SK-N-SH (cell line): ENCODE data around the gene KCNN3. TPM values are rescaled to one million over a fixed set of nuclear protein-coding genes. Genes with fewer than 3 reads are reported as not detected.

Experiments used
- CTCF ChIA-PET: fragments of 300-600, 350-600 bp; formaldehyde crosslinking; extraction: SDS; loops from one replicate; lab custom pipeline; 2021; lab: Yijun Ruan, JAX
- POLR2A ChIA-PET: fragments of 350-600 bp; sonication (Branson Sonifier 250); formaldehyde crosslinking; extraction: SDS; loops from one replicate; lab custom pipeline; 2020; ENCODE audit warnings: antibody characterized with exemption, inconsistent platforms; lab: Yijun Ruan, JAX
- DNase-seq: peaks from one replicate; pipeline ENCODE4 v3.0.0; 2012
- H2AFZ ChIP-seq: fragments of 200-600 bp; sonication (generic); 2 replicates; pipeline ENCODE4 v1.8.1; 2016; ENCODE audit warnings: antibody characterized with exemption, mild to moderate bottlenecking, low read depth
- H3F3A ChIP-seq: fragments of 200-600 bp; sonication (generic); replicated peaks from 2 replicates; pipeline ENCODE3; 2016; ENCODE audit warnings: antibody characterized with exemption, mild to moderate bottlenecking; ENCODE audit not compliant: insufficient read depth
- H3K27ac ChIP-seq, 2 experiments: fragments of 200-500 bp in 1 of 2; fragments of 200-600 bp in 1 of 2; sonication (Bioruptor generic) in 1 of 2; sonication (generic), shearing (Covaris generic) in 1 of 2; 2 replicates each; pipeline versions ENCODE4 v1.5.1 to v1.6.1; 2014 to 2016; ENCODE audit warnings: low read depth in 2 of 2, inconsistent platforms in 1 of 2, low read length in 1 of 2, mild to moderate bottlenecking in 1 of 2, mixed read lengths in 1 of 2
- H3K27me3 ChIP-seq: fragments of 200-600 bp; sonication (generic), shearing (Covaris generic); 2 replicates; pipeline ENCODE4 v1.6.1; 2016; ENCODE audit warnings: mixed run types; ENCODE audit not compliant: insufficient read depth
- H3K36me3 ChIP-seq, 2 experiments: fragments of 200-500 bp in 1 of 2; fragments of 200-600 bp in 1 of 2; sonication (Bioruptor generic) in 1 of 2; sonication (generic) in 1 of 2; replicated peaks in 1 of 2; 2 replicates each; pipeline versions ENCODE3 to v1.5.1; 2014 to 2016; ENCODE audit warnings: low read length in 1 of 2, mild to moderate bottlenecking in 1 of 2; ENCODE audit not compliant: insufficient read depth in 2 of 2, control insufficient read depth in 1 of 2
- H3K4me1 ChIP-seq, 2 experiments: fragments of 200-500 bp in 1 of 2; fragments of 200-600 bp in 1 of 2; sonication (Bioruptor generic) in 1 of 2; sonication (generic), shearing (Covaris generic) in 1 of 2; 2 replicates each; pipeline versions ENCODE4 v1.5.1 to v1.6.1; 2014 to 2016; ENCODE audit warnings: low read depth in 1 of 2, low read length in 1 of 2, mixed run types in 1 of 2; ENCODE audit not compliant: insufficient read depth in 2 of 2, control insufficient read depth in 1 of 2
- H3K4me2 ChIP-seq: fragments of 200-600 bp; sonication (generic), shearing (Covaris generic); 2 replicates; pipeline ENCODE4 v1.6.1; 2017; ENCODE audit warnings: mixed run types
- H3K4me3 ChIP-seq, 2 experiments: fragments of 200-500 bp in 1 of 2; fragments of 200-600 bp in 1 of 2; sonication (Bioruptor generic) in 1 of 2; sonication (generic), shearing (Covaris generic) in 1 of 2; 2 replicates each; pipeline versions ENCODE4 v1.5.1 to v1.8.1; 2014 to 2016; ENCODE audit warnings: low read depth in 2 of 2, inconsistent platforms in 1 of 2, low read length in 1 of 2, mild to moderate bottlenecking in 1 of 2, mixed read lengths in 1 of 2, moderate library complexity in 1 of 2
- H3K79me2 ChIP-seq: fragments of 200-600 bp; sonication (generic); 2 replicates; pipeline ENCODE4 v1.8.1; 2017; ENCODE audit warnings: mild to moderate bottlenecking; ENCODE audit not compliant: insufficient read depth
- H3K9ac ChIP-seq: fragments of 200-600 bp; sonication (generic); 2 replicates; pipeline ENCODE4 v1.6.1; 2017; ENCODE audit warnings: mixed run types
- H3K9me2 ChIP-seq: fragments of 200-600 bp; sonication (generic); 2 replicates; pipeline ENCODE4 v1.6.1; 2017; ENCODE audit warnings: mixed run types
- H3K9me3 ChIP-seq: fragments of 200-600 bp; sonication (generic); 2 replicates; pipeline ENCODE4 v1.6.1; 2017; ENCODE audit warnings: mixed run types, mild to moderate bottlenecking, moderate library complexity
- H4K20me1 ChIP-seq: fragments of 200-600 bp; sonication (generic); 2 replicates; pipeline ENCODE4 v1.6.1; 2017; ENCODE audit warnings: mild to moderate bottlenecking, mixed run types; ENCODE audit not compliant: insufficient read depth
- CHD2 ChIP-seq: fragments of 150-350 bp; IDR thresholded peaks from 2 replicates; pipeline ENCODE4 v1.6.1; 2018; ENCODE audit warnings: low read length; ENCODE audit not compliant: partially characterized antibody
- EP300 ChIP-seq, 2 experiments: IDR thresholded peaks; 2 replicates each; pipeline versions ENCODE4 v1.4.0 to v1.6.1; 2012; ENCODE audit warnings: borderline replicate concordance in 1 of 2, low read depth in 1 of 2, low read length in 1 of 2
- EZH2phosphoT487 ChIP-seq: fragments of 200-600 bp; sonication (generic); IDR thresholded peaks from 2 replicates; pipeline ENCODE4 v1.6.1; 2017; ENCODE audit warnings: low read depth, mixed run types, mild to moderate bottlenecking, antibody characterized with exemption, moderate library complexity, borderline replicate concordance
- FOSL2 ChIP-seq: IDR thresholded peaks from 2 replicates; pipeline ENCODE4 v1.4.0; 2012; ENCODE audit warnings: low read depth, mild to moderate bottlenecking, moderate library complexity, borderline replicate concordance
- GABPA ChIP-seq: IDR thresholded peaks from 2 replicates; pipeline ENCODE4 v1.4.0; 2012; ENCODE audit warnings: low read depth, mild to moderate bottlenecking
- GATA2 ChIP-seq: sonication (generic); formaldehyde crosslinking; IDR thresholded peaks from 2 replicates; pipeline ENCODE4 v1.5.0; 2020; ENCODE audit warnings: mild to moderate bottlenecking, missing genetic modification reagents
- IRF3 ChIP-seq: fragments of 150-350 bp; IDR thresholded peaks from 2 replicates; pipeline ENCODE4 v1.6.1; 2016; ENCODE audit warnings: mild to moderate bottlenecking, low read depth, low read length
- NFIC ChIP-seq: IDR thresholded peaks from 2 replicates; pipeline ENCODE4 v1.4.0; 2012; ENCODE audit warnings: borderline replicate concordance
- NRF1 ChIP-seq: IDR thresholded peaks from 2 replicates; pipeline ENCODE4 v1.6.1; 2012; ENCODE audit warnings: low read depth, mild to moderate bottlenecking, low read length
- POLR2AphosphoS5 ChIP-seq: IDR thresholded peaks from 2 replicates; pipeline ENCODE4 v1.6.1; 2012; ENCODE audit warnings: low read depth, low read length
- RAD21 ChIP-seq: IDR thresholded peaks from 2 replicates; pipeline ENCODE4 v1.6.1; 2012; ENCODE audit warnings: mild to moderate bottlenecking, low read length
- RFX5 ChIP-seq: IDR thresholded peaks from 2 replicates; pipeline ENCODE4 v1.6.1; 2012; ENCODE audit warnings: mild to moderate bottlenecking, improper control_type of control experiment, low read length
- RXRA ChIP-seq: IDR thresholded peaks from 2 replicates; pipeline ENCODE4 v1.4.0; 2012; ENCODE audit warnings: low read depth, mild to moderate bottlenecking, borderline replicate concordance
- TCF12 ChIP-seq: IDR thresholded peaks from 2 replicates; pipeline ENCODE4 v1.4.0; 2012
- USF1 ChIP-seq: IDR thresholded peaks from 2 replicates; pipeline ENCODE4 v1.4.0; 2012; ENCODE audit warnings: low read depth, borderline replicate concordance
- YY1 ChIP-seq: IDR thresholded peaks from 2 replicates; pipeline ENCODE4 v1.4.0; 2012; ENCODE audit warnings: low read depth, mild to moderate bottlenecking
- WGBS: methylation state at CpG from one replicate; pipeline ENCODE4 v1.1.6; 2017; ENCODE audit warnings: low lambda C conversion rate; 5-methylcytosine and 5-hydroxymethylcytosine counted together
- polyA plus RNA-seq, 3 experiments: library from polyadenylated mRNA; depleted of rRNA; stranded (reverse); fragments of >200 nt; gene quantifications; 2 replicates each; pipeline ENCODE4 v1.2.3, GENCODE V29; 2012
- TF ChIP-seq, protein P1 (sequence below): IDR thresholded peaks from 2 replicates; pipeline ENCODE4 v1.4.0; 2012; ENCODE audit warnings: low read depth

The KCNN3 gene
- polyA plus RNA-seq, 1 of the 3 experiments (the other 2 are of a cell fraction) = 0.16 TPM

- H3K9me2 ChIP-seq = no peaks in the 10 kb centered on the region
- H4K20me1 ChIP-seq = no peaks in the 10 kb centered on the region
- POLR2A ChIA-PET = no interaction called here
- peaks cover 0 to 21% of the 10 kb centered on the region in 2 experiments; a peak in 1 of 4 replicates for H3K4me1 ChIP-seq
- no peaks in the 10 kb centered on the region for H3K79me2 ChIP-seq
- no peak overlapping the region for H3K4me3 ChIP-seq
- H3F3A ChIP-seq = no peaks in the 10 kb centered on the region
- no peak overlapping the region for H2AFZ ChIP-seq
- H3K27ac ChIP-seq = no peak overlapping the region
- H3K27me3 ChIP-seq = peaks cover 57% of the 10 kb centered on the region
- H3K36me3 ChIP-seq = no peaks in the 10 kb centered on the region
- no peak for DNase-seq
- CTCF ChIA-PET = interaction anchor here (0.7 to 3.0 kb wide), 10 partner anchors 17 to 132 kb away, joined by 3 to 13 read pairs (median 5); no protein-coding TSS in a partner anchor
- no peaks in the 10 kb centered on the region for H3K9me3 ChIP-seq
- WGBS = 79% methylated on average over 15 of the region's 16 CpGs
- H3K9ac ChIP-seq = no peak overlapping the region
- TF ChIP-seq RFX5 = no peak
- no peak for TF ChIP-seq RAD21
- TF ChIP-seq, protein P1, sequence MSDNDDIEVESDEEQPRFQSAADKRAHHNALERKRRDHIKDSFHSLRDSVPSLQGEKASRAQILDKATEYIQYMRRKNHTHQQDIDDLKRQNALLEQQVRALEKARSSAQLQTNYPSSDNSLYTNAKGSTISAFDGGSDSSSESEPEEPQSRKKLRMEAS = no peak
- TF ChIP-seq POLR2AphosphoS5 = no peak
- TF ChIP-seq NRF1 = no peak
- no peak for TF ChIP-seq USF1
- no peak for TF ChIP-seq GABPA
- TF ChIP-seq EP300 (IDR thresholded peaks at IDR 0.05; ENCODE audit: borderline replicate concordance in 1 of 2, low read depth in 1 of 2, low read length in 1 of 2) = no peak
- no peak overlapping the region for H3K4me2 ChIP-seq
These were observed 68.7 kb downstream of the KCNN3 start for GRCh38 chr1:154801234-154802011.

GRCh38 chr1:154799188-154799587 lies 70.9 kb downstream of the KCNN3 start:
- POLR2A ChIA-PET = interaction anchor here (1.1 kb wide), 1 partner anchor 10 kb away, joined by 3 read pairs; no protein-coding TSS in a partner anchor
- Histone ChIP-seq H3K9me3 (no peaks in the 10 kb centered on the region), H3K4me1 (peaks cover 0 to 16% of the 10 kb centered on the region in 2 experiments; a peak in 1 of 4 replicates), H3K4me3 (no peak overlapping the region), H3K4me2 (no peak overlapping the region), H3K79me2 (no peaks in the 10 kb centered on the region), H3F3A (no peaks in the 10 kb centered on the region), H3K9ac (no peak overlapping the region), H3K27me3 (peaks cover 44% of the 10 kb centered on the region), H3K36me3 (no peaks in the 10 kb centered on the region), H4K20me1 (no peaks in the 10 kb centered on the region)
- 69% methylated on average over 5 of the region's 5 CpGs for WGBS
- TF ChIP-seq GABPA (no peak), YY1 (no peak), GATA2 (no peak), FOSL2 (no peak), IRF3 (no peak), EZH2phosphoT487 (no peak), RXRA (no peak), TCF12 (no peak), NFIC (no peak), CHD2 (no peak)
- TF ChIP-seq, all 33 proteins: peak for 0
- CTCF ChIA-PET = no interaction called here
- no peak overlapping the region for H3K27ac ChIP-seq
- no peak for DNase-seq
- H2AFZ ChIP-seq = no peak overlapping the region
- H3K9me2 ChIP-seq = no peaks in the 10 kb centered on the region
